ENCODE data around the gene MAML2.

DNA sequence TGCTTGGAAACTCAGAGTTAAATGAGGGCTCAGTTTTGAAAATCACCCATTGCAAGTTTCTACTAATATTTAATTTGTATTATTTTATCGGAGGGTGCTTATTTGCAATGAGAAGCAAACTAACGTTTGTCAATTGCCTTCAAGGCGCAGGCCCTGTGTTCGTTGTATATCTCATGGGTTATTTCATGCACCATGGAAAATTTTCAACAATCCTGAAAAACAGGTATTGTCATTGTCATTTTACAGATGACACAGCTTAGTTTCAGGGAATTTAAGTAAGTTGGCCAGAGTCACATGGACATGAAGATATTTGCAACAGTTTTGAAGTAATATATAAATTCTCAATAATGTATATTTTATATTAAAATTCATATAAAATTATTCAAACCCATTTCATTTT, 261.4 kb downstream of the MAML2 start:
- TF ChIP-seq BRCA1 (CRISPR knock-in tag; IDR thresholded peaks at IDR 0.05), result no peak
- no peak for TF ChIP-seq REST (IDR thresholded peaks at IDR 0.05; ENCODE audit: borderline replicate concordance in 1 of 2, low read depth in 1 of 2, low read length in 2 of 2)
